ENCODE data around the gene ZRANB1. TPM values are rescaled to one million over a fixed set of nuclear protein-coding genes. Genes with fewer than 3 reads are reported as not detected.
A peak's percentile ranks its signal among the peaks of the same experiment; 100 is the strongest.

ZRANB1 gene
- polyA plus RNA-seq, 1 of the 3 experiments (the other 2 are of a cell fraction), result 6.2 TPM

GRCh38 chr10:124917428-124918190, 24.3 kb upstream of the ZRANB1 start:
- POLR2A ChIA-PET, result interaction anchor here (0.7 to 1.3 kb wide), 3 partner anchors 75 to 499 kb away, joined by 3 to 4 read pairs (median 3); partner anchors contain the start of gene OAT

More at GRCh38 chr10:124917428-124918190, 24.3 kb upstream of the ZRANB1 start:
- Histone ChIP-seq H3K9me2 (no peaks in the 10 kb centered on the region), H3K27me3 (ENCODE audit: insufficient read depth) (no peaks in the 10 kb centered on the region), H3K79me2 (ENCODE audit: insufficient read depth) (peaks cover 58% of the 10 kb centered on the region), H3K9ac (peak overlapping the region; percentile 91), H2AFZ (ENCODE audit: low read depth) (no peak overlapping the region), H3K4me2 (peak overlapping the region; percentile 80), H3K9me3 (no peaks in the 10 kb centered on the region), H3K36me3 (replicated peaks in 1 of 2; ENCODE audit: control insufficient read depth in 1 of 2, insufficient read depth in 2 of 2, low read length in 1 of 2) (peaks cover 0 to 1% of the 10 kb centered on the region in 2 experiments), H3K27ac (ENCODE audit: low read depth in 2 of 2, low read length in 1 of 2) (peak overlapping the region; percentile 88 to 90), H4K20me1 (ENCODE audit: insufficient read depth) (peaks cover 43% of the 10 kb centered on the region), H3K4me3 (ENCODE audit: low read depth in 2 of 2, low read length in 1 of 2) (peak overlapping the region; percentile 81 to 92), H3K4me1 (ENCODE audit: control insufficient read depth in 1 of 2, insufficient read depth in 2 of 2, low read depth in 1 of 2, low read length in 1 of 2) (peaks cover 0 to 4% of the 10 kb centered on the region in 2 experiments; a peak in 2 of 4 replicates), H3F3A (replicated peaks; ENCODE audit: insufficient read depth) (peaks cover 19% of the 10 kb centered on the region)
- CTCF ChIA-PET, result no interaction called here
- WGBS (ENCODE audit: low lambda C conversion rate), result under 1% methylated on average over 25 of the region's 46 CpGs
- peak; percentile 73 for DNase-seq
- TF ChIP-seq TCF12 (IDR thresholded peaks at IDR 0.05), result no peak
- TF ChIP-seq GABPA (IDR thresholded peaks at IDR 0.05; ENCODE audit: low read depth), result no peak
- TF ChIP-seq IRF3 (IDR thresholded peaks at IDR 0.05; ENCODE audit: low read depth, low read length), result no peak
- no peak for TF ChIP-seq YY1 (IDR thresholded peaks at IDR 0.05; ENCODE audit: low read depth)
- TF ChIP-seq RAD21 (IDR thresholded peaks at IDR 0.05; ENCODE audit: low read length), result no peak
- TF ChIP-seq FOSL2 (IDR thresholded peaks at IDR 0.05; ENCODE audit: borderline replicate concordance, low read depth), result no peak
- TF ChIP-seq MXI1 (IDR thresholded peaks at IDR 0.05; ENCODE audit: low read depth, low read length), result no peak; the same call in 1 of the 2 replicates
- no peak for TF ChIP-seq POLR2AphosphoS5 (IDR thresholded peaks at IDR 0.05; ENCODE audit: low read depth, low read length)
- TF ChIP-seq CTCF (IDR thresholded peaks at IDR 0.05), result no peak
- no peak for TF ChIP-seq REST (IDR thresholded peaks at IDR 0.05; ENCODE audit: low read depth, low read length)
- no peak for TF ChIP-seq MAX (IDR thresholded peaks at IDR 0.05; ENCODE audit: low read depth)
- TF ChIP-seq TEAD4 (IDR thresholded peaks at IDR 0.05; ENCODE audit: borderline replicate concordance, insufficient read depth), result no peak
- TF ChIP-seq SMC3 (IDR thresholded peaks at IDR 0.05; ENCODE audit: low read depth, low read length), result no peak
- TF ChIP-seq NFIC (IDR thresholded peaks at IDR 0.05; ENCODE audit: borderline replicate concordance), result no peak

All from SK-N-SH (cell line).